Activated CD4-positive, CD25-positive, alpha-beta regulatory T cell treated with anti-CD3 and anti-CD28 coated beads, Interleukin-2, amount 50 U/mL, for 72 hours (primary cell): ENCODE data around the gene HLA-DQA1.
"Not testable (repeated sequence)": the region's sequence is repeated elsewhere in the genome, so short reads cannot be mapped to it uniquely, and the experiment has no call there.

Experiments used
- DNase-seq: peaks from one replicate; pipeline ENCODE4 v3.0.0; 2021

The HLA-DQA1 gene

GRCh38 chr6:32659856-32660595, 22.8 kb downstream of the HLA-DQA1 start:
- DNase-seq, result no peak

- no peak for DNase-seq
These were observed 24.9 kb downstream of the HLA-DQA1 start for GRCh38 chr6:32662099-32662498.

- no peak for DNase-seq
These were observed 25.6 kb downstream of the HLA-DQA1 start for GRCh38 chr6:32662836-32663235.

- no peak for DNase-seq
These were observed 27.1 kb downstream of the HLA-DQA1 start for GRCh38 chr6:32664354-32664753.

- DNase-seq, result peak; percentile 49
These were observed 27.7 kb downstream of the HLA-DQA1 start for GRCh38 chr6:32664827-32665362.

- no peak for DNase-seq
These were observed 28.5 kb downstream of the HLA-DQA1 start for GRCh38 chr6:32665661-32666060.

GRCh38 chr6:32666420-32667300, 29.5 kb downstream of the HLA-DQA1 start, which contains the start of gene HLA-DQB1:
HLA-DQB1 (minus strand) TSS chr6:32666657; CDS start chr6:32666607, 50 bp downstream.
- DNase-seq, result peak; percentile 39

- DNase-seq, result no peak
These were observed 31.1 kb downstream of the HLA-DQA1 start for GRCh38 chr6:32668226-32668747.

- DNase-seq, result no peak
These were observed 32.0 kb downstream of the HLA-DQA1 start for GRCh38 chr6:32669240-32669639.

GRCh38 chr6:32669893-32670292, 32.7 kb downstream of the HLA-DQA1 start:
- no peak for DNase-seq

GRCh38 chr6:32671908-32672307, 34.7 kb downstream of the HLA-DQA1 start:
- DNase-seq, result not testable (repeated sequence)

GRCh38 chr6:32674123-32674522, 36.9 kb downstream of the HLA-DQA1 start:
- not testable (repeated sequence) for DNase-seq

- no peak for DNase-seq
These were observed 42.3 kb downstream of the HLA-DQA1 start for GRCh38 chr6:32679492-32679891.

- no peak for DNase-seq
These were observed 42.8 kb downstream of the HLA-DQA1 start for GRCh38 chr6:32680055-32680454.

- DNase-seq, result no peak
These were observed 47.0 kb downstream of the HLA-DQA1 start for GRCh38 chr6:32684246-32684645.

GRCh38 chr6:32685603-32686002, 48.4 kb downstream of the HLA-DQA1 start:
- DNase-seq, result no peak

- DNase-seq, result no peak
These were observed 52.6 kb downstream of the HLA-DQA1 start for GRCh38 chr6:32689531-32690501.

GRCh38 chr6:32692019-32692418, 54.8 kb downstream of the HLA-DQA1 start:
- DNase-seq, result peak; percentile 41
